Endodermal cell (in vitro differentiated cells): ENCODE data around the gene TRIO. TPM values are rescaled to one million over a fixed set of nuclear protein-coding genes. Genes with fewer than 3 reads are reported as not detected.

Source experiments
- DNase-seq: peaks from one replicate; pipeline ENCODE4 v3.0.0-alpha.2; 2017
- H3K27ac ChIP-seq: 2 replicates; pipeline ENCODE4 v1.5.1; 2013; ENCODE audit warnings: mild to moderate bottlenecking, low read depth, low read length, moderate library complexity
- H3K27me3 ChIP-seq: 2 replicates; pipeline ENCODE4 v1.6.1; 2013; ENCODE audit warnings: mild to moderate bottlenecking, low read length, moderate library complexity; ENCODE audit not compliant: insufficient read depth, control insufficient read depth, poor library complexity, severe bottlenecking
- H3K36me3 ChIP-seq: 2 replicates; pipeline ENCODE4 v1.7.0; 2013; ENCODE audit warnings: mild to moderate bottlenecking, low read length, moderate library complexity; ENCODE audit not compliant: control insufficient read depth, insufficient read depth
- H3K4me1 ChIP-seq: one replicate; pipeline ENCODE4 v1.7.0; 2013; ENCODE audit warnings: low read length; ENCODE audit not compliant: control insufficient read depth, insufficient read depth
- H3K4me3 ChIP-seq: 2 replicates; pipeline ENCODE4 v1.5.1; 2013; ENCODE audit warnings: mild to moderate bottlenecking, low read length, moderate library complexity
- H3K9ac ChIP-seq: 2 replicates; pipeline ENCODE4 v1.6.1; 2013; ENCODE audit warnings: mild to moderate bottlenecking, low read length, moderate library complexity; ENCODE audit not compliant: poor library complexity, severe bottlenecking; ENCODE audit errors: extremely low read depth
- H3K9me3 ChIP-seq: 2 replicates; pipeline ENCODE4 v1.6.1; 2013; ENCODE audit warnings: mild to moderate bottlenecking, low read length, moderate library complexity; ENCODE audit not compliant: control insufficient read depth
- H3K27ac Mint-ChIP-seq: 2 replicates; pipeline ENCODE4 v1.8.0; 2020; ENCODE audit warnings: mixed read lengths
- H3K27me3 Mint-ChIP-seq: 2 replicates; pipeline ENCODE4 v1.8.0; 2021; ENCODE audit warnings: mild to moderate bottlenecking, mixed read lengths; ENCODE audit not compliant: insufficient read depth
- H3K36me3 Mint-ChIP-seq: 2 replicates; pipeline ENCODE4 v1.8.0; 2020; ENCODE audit warnings: low read depth, mixed read lengths
- H3K4me1 Mint-ChIP-seq: 2 replicates; pipeline ENCODE4 v1.8.0; 2020; ENCODE audit warnings: mixed read lengths
- H3K4me3 Mint-ChIP-seq: 2 replicates; pipeline ENCODE4 v1.8.0; 2020; ENCODE audit warnings: mild to moderate bottlenecking, moderate library complexity, mixed read lengths
- H3K9me3 Mint-ChIP-seq: 2 replicates; pipeline ENCODE4 v1.8.0; 2020; ENCODE audit warnings: mild to moderate bottlenecking, mixed read lengths
- WGBS, 2 experiments: methylation state at CpG; one replicate each; pipeline versions ENCODE4 v1.1.5 to v1.1.7; 2013; ENCODE audit warnings: missing lambda C conversion rate in 2 of 2, mixed read lengths in 1 of 2; ENCODE audit not compliant: insufficient coverage in 1 of 2, insufficient read length in 1 of 2; 5-methylcytosine and 5-hydroxymethylcytosine counted together
- total RNA-seq, 2 donors: library from RNA; stranded (reverse); fragmentation: NEBNext Ultra II Directional in 1 of 2; extraction: Animal tissue kit (Norgen Biotek cat#: 25700) in 1 of 2; gene quantifications; 2 replicates in 1 of 2; 3 replicates in 1 of 2; pipeline ENCODE4 v1.2.1, GENCODE V29; 2021
- TF ChIP-seq, protein P1 (sequence below): fragments of 200-600 bp; sonication (generic); conservative IDR thresholded peaks from 2 replicates; pipeline ENCODE4 v1.5.0; 2021; ENCODE audit warnings: antibody characterized with exemption, mild to moderate bottlenecking

Gene TRIO
- total RNA-seq, 2 donors from 2014 or later: 88.3 to 109 TPM

DNA sequence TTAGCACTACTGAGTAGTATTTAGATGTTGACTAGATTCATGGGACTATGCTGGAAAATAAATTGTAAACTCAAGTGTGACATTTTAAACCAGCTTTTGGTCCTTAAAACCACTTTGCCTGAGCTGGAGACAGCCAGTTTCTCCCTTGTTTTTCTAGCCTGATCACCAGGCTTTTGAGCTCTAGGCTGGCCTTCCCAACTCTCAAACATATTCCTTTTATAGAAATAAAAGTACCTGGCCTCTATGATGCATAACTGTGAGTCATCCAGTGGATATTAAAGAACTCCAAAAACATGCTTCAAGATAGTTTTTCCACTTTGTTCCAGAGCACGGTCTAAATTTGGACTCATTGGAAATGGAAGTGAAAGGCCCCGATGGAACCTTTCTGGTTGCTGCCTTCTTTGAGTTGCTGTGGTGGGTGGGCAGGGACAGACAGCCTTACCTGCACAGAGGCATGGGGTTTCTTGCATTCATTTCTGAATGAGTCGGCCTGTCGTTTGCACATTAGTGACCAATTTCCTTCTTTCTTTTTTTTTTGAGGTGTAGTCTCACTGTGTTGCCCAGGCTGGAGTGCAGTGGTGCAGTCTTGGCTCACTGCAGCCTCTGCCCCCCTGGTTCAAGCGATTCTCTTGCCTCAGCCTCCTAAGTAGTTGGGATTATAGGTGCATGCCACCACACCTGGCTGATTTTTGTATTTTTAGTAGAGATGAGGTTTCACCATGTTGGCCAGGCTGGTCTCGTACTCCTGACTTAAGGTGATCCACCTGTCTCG lies 43.1 kb downstream of the TRIO start:
- TF ChIP-seq, protein P1, sequence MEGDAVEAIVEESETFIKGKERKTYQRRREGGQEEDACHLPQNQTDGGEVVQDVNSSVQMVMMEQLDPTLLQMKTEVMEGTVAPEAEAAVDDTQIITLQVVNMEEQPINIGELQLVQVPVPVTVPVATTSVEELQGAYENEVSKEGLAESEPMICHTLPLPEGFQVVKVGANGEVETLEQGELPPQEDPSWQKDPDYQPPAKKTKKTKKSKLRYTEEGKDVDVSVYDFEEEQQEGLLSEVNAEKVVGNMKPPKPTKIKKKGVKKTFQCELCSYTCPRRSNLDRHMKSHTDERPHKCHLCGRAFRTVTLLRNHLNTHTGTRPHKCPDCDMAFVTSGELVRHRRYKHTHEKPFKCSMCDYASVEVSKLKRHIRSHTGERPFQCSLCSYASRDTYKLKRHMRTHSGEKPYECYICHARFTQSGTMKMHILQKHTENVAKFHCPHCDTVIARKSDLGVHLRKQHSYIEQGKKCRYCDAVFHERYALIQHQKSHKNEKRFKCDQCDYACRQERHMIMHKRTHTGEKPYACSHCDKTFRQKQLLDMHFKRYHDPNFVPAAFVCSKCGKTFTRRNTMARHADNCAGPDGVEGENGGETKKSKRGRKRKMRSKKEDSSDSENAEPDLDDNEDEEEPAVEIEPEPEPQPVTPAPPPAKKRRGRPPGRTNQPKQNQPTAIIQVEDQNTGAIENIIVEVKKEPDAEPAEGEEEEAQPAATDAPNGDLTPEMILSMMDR: no peak
- no peaks in the 10 kb centered on the region for H3K9me3 ChIP-seq
- Mint-ChIP-seq H3K27me3 (no peaks in the 10 kb centered on the region), H3K9me3 (no peaks in the 10 kb centered on the region), H3K36me3 (no peaks in the 10 kb centered on the region), H3K4me3 (no peak overlapping the region), H3K27ac (no peak overlapping the region), H3K4me1 (peaks cover 55% of the 10 kb centered on the region)
- peaks cover 7% of the 10 kb centered on the region for H3K4me1 ChIP-seq
- DNase-seq: no peak
- H3K27me3 ChIP-seq: no peaks in the 10 kb centered on the region
- H3K4me3 ChIP-seq: no peak overlapping the region
- no peaks in the 10 kb centered on the region for H3K36me3 ChIP-seq
- H3K27ac ChIP-seq: no peak overlapping the region
- no peak overlapping the region for H3K9ac ChIP-seq
- WGBS, 2 experiments: 93 to 97% methylated on average over 7 of the region's 7 CpGs

DNA sequence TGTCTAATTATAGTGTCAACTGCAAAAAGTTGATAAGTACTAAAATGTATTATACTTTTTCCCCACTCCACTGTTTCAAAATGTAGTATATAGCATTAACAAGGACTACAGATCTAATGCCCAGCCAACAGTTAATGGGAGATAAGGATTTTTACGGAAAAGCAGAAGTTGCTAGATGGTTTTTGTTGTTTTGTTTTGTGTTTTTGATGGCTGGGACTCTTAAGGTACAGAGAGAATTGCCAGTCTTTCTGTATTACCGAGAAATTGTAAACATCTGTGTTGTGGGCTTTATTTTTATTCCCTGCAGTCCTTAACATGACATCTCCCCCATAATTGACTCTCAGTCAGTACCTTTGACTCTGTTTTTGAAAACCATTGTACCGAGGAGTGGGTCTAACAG lies 44.0 kb downstream of the TRIO start:
- Histone ChIP-seq H3K9me3 (no peaks in the 10 kb centered on the region), H3K4me1 (peaks cover 7% of the 10 kb centered on the region), H3K4me3 (no peak overlapping the region), H3K36me3 (no peaks in the 10 kb centered on the region), H3K9ac (no peak overlapping the region), H3K27me3 (no peaks in the 10 kb centered on the region), H3K27ac (no peak overlapping the region)
- Mint-ChIP-seq H3K4me1 (peaks cover 49% of the 10 kb centered on the region), H3K27ac (no peak overlapping the region), H3K27me3 (no peaks in the 10 kb centered on the region), H3K9me3 (no peaks in the 10 kb centered on the region), H3K36me3 (no peaks in the 10 kb centered on the region), H3K4me3 (no peak overlapping the region)
- TF ChIP-seq, protein P1: no peak
- DNase-seq: no peak
- 86% methylated on average over 3 of the region's 3 CpGs; no CpG with 5 or more reads in 1 of the 2 experiments for WGBS, 2 experiments

DNA sequence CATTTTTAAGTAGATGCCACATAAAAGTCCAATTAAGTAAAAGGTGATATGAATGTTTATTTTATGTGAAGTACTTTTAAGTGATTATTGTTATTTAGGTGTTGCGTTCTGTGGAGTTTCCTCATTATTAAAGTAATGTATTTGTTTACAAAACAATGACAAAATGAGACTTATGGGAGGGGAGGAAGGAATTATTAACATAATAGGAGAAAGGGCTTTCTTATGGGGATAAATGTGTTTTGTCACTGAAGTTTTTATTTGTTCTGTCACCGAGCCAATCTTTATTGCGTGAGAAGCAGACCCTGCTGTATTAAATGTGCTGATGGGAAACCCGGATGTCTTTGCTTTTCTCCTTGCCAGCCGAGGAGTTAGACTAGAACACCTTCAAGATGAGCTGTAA lies 44.5 kb downstream of the TRIO start:
- 88 to 93% methylated on average over 4 to 5 of the region's 5 CpGs for WGBS, 2 experiments
- H3K9me3 ChIP-seq: no peaks in the 10 kb centered on the region
- H3K36me3 Mint-ChIP-seq: no peaks in the 10 kb centered on the region
- no peaks in the 10 kb centered on the region for H3K36me3 ChIP-seq
- no peaks in the 10 kb centered on the region for H3K9me3 Mint-ChIP-seq
- no peak overlapping the region for H3K27ac Mint-ChIP-seq
- H3K4me1 Mint-ChIP-seq: peaks cover 48% of the 10 kb centered on the region
- no peak overlapping the region for H3K9ac ChIP-seq
- H3K27ac ChIP-seq: no peak overlapping the region
- H3K27me3 Mint-ChIP-seq: no peaks in the 10 kb centered on the region
- DNase-seq: no peak
- TF ChIP-seq, protein P1: no peak
- H3K4me3 Mint-ChIP-seq: no peak overlapping the region
- H3K27me3 ChIP-seq: no peaks in the 10 kb centered on the region
- H3K4me3 ChIP-seq: no peak overlapping the region
- H3K4me1 ChIP-seq: peaks cover 7% of the 10 kb centered on the region
